HG03045 (cell line): ENCODE results near the gene CC2D2B.
A peak's percentile ranks its signal among the peaks of the same experiment; 100 is the strongest.
"Not testable (repeated sequence)": the region's sequence is repeated elsewhere in the genome, so short reads cannot be mapped to it uniquely, and the experiment has no call there.

Experiments used
- ATAC-seq: cut with Tn5 transposase; IDR thresholded peaks from one replicate; pipeline ENCODE4 v1.9.1; 2021; ENCODE audit warnings: mild to moderate bottlenecking, moderate library complexity; ENCODE audit not compliant: unreplicated experiment

CC2D2B gene, protein sequence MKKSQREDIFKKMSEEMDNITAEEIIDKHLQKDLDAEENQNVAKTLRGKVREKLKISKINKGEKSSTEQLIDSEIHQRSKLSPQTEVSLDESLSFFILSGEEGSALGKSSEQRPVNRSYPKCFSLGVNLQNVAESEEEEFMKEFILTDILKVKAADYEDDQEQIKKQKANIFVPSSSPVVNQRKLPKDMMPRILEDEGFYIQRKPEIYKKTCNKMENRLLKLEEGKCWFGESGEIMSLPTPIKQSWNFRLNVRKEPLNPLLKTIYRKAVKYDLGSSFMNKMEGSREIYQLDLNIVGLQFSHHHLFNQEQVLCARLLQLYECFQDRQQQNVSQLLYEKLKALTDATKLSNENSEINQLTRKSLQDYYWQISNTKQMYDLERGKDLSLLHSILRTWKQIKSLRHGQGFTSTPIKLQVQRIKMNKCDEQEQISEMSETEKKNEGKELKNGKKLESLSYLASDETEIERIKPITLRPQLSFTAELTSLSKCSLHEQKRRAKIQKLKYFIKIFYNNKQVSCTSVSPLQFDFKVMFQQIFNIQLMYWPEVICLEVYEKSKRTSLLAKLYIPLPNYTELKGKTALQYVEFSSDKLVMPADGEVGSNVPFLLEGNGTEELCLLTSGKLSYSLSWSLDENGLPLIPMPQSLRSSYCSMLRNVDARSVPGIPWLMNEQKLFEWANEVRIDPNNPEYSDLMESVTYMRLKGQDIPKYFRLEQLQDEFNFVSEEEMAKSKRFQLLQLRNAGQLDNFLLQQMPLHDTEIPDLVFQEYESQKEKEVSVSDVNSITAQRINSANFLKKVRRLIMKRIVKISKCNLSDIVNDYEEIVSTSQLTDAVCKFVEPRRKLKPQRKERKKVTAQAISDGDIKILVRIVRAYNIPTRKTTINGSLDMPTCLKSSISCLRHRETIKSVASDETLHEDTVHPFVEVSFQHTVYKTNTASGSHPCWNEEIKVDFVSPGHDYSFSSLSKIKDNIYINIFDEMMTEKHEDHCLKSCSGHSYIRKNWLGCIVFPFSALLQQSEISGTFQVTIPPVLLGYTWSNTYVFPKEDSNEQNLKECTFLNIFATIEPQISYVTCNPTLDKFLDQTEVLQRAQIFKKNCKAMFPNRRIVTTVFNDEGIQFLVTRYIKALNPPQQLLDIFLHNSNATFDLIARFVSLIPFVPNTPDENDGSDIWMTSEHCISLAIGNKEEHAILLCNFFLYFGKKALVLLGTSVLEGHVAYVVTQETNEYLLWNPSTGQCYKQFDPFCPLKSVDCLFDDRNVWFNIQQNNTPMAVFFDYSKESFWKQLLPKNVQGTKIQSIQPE (N-terminal part only)

DNA sequence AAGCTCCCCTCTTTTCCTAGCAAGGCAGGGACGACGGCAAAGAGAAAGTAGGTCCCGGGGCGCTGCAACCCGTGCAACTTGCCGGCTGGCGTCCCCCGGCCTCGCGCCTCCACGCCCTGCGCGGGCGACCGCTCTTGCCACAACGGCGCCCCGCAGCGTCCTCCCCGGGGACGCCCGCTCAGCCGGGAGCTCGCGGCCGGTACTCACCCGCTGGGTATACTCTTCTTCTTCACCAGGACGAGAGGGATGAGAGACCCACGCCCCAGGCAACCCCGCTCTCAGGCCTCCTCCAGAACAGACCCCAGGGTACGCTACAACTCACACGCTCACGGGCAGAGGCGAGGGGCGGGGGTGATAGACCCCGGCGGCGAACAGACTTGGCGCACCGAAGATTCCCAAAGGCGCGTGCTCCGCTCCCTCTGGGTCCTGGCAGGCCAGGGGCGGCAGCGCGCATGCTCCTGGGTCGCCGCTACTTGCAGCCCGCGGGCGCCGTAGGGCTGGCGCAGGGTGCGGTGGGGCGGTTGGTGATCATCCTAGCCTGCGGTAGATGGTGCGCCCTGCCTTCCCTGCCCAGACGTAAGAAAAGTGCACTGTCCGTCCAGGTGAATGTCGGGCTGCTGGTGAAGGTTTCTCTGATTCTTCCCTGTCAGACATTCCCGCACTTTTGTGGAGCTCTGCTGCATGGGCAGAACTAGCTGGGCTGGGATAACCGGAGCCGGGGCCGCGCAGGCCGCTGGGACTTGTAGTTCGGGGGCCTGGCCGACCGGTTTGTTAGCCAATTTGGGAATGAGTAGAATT, at the start of gene CC2D2B:
Gene CC2D2B, plus strand, starts transcription at position 520 of the 798 bp plus-strand sequence. CDS start 3,349 bp downstream, outside the sequence.
- peak; percentile 94 for ATAC-seq

DNA sequence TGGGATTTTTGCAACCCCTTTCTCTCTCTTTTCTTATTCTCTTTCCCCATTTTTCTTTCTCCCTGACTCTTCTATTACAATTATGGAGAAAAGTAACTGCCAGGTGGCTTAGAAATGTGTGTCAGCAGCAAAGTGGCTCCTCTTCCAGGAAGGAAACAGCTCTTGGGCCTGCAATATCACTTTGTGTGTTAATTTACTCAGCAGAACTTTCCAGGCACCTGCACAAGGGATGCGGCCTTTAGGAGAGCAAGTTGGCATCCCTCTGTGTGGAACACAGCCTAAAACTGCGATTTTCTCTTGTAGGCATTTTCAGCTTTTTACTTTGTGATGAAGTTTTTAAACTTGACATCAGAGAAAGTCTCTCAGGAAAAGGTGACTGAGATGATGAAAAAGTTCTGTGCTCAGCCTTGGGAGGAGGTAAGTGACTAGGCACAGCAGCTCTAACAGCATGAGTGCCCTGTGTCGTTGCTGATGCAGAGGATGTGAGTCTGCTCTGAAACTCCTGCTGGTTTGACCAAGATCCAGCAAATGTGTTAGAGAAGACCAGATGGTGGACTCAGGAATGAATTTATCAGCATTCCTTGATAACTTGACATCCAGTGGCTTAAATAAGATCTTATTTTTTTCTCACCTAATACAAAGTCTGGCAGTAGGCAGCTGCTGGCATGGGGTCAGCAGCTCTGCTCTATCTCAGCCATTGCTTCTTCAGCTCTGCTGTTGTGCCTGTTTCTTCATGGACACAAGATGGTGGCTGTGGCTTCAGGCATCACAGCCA, 47.4 kb upstream of the CC2D2B start:
- no peak for ATAC-seq

DNA sequence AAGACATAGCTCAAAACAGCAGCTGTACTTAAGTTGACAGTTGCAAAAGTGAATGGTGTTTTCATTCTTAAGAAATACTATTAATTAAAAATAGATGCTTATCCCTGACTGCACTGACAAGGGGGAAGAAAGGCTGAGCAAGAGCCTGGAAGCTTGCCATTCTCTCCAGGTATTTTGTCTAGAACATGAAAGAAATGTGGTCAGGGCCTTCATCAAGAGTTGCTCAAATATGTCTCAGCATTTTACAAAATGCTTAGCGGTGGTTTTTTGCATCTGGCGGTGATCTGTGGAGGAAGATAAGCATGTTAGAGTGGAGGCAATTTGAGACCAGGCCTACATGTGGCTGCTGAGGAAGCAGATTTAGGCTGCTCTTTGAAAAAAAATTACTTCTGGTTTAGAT, 46.4 kb upstream of the CC2D2B start:
- ATAC-seq, result no peak

- ATAC-seq, result peak; percentile 90
Measured at GRCh38 chr10:95864906-95865813, 42.6 kb upstream of the CC2D2B start.

- no peak for ATAC-seq
Measured at GRCh38 chr10:95865814-95866466, 41.8 kb upstream of the CC2D2B start.

- ATAC-seq, result no peak
Measured at GRCh38 chr10:95866467-95866842, 41.3 kb upstream of the CC2D2B start.

DNA sequence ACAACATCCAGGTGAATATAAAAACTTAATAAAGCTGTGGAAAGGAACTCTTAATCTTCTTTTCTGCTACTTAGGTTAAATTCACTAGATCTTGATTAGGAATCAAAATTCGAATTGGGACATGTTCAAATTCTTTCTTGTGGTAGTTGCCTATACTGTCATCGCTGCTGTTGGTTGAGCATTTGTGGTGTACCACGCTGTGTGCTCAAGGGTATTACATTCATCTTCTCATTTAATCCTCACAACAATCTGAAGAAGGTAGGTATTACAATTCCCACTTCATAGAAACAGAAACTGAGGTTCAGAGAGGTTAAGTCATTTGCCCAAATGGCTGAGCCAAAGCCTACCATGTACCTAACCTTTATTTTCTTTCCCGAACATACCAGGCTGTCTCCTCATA, 39.9 kb upstream of the CC2D2B start:
- ATAC-seq, result no peak

DNA sequence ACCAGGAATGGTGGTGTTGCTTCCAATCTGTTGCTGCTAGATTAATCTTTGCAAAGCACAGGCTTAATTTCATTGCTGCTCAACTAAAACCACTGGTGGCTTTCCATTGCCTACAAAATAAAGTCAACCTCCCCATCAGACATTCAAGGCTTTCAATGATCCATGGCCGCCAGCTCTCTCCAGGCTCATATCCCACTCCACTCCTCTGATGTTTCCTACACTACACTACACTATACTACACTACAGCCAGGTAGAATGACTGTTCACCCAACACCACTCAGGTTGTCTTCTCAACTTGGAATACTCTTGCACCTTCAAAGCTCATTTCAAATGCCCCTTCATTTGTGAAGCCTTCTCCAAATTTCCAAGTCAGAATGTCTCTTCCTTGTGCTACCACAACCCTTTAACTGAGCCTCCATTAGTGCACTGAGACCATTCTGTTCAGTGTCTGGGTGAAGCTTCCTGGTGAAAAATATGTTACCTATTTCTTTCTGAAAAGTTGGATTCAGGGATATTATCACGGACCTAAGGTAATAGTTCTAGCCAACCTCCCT, 35.5 kb upstream of the CC2D2B start:
- no peak for ATAC-seq

DNA sequence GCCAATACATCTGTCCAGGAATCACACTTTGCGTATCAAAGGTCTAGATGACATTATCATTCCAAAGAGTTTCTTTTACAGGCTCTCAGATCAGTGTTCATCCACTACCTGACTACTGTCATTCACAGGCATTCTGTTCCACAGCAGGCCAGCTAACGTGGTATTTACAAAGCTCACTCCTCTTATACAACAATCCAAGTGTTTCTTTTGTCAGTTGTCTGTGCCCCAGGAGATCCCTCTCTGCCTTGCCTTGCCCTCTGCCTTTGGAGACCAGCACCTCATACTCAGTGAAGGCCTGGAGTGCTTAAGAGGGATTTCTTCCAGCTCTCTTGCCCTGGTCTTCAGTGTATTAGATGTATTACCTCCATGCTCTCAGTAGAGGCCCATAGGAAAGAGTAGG, 34.6 kb upstream of the CC2D2B start:
- ATAC-seq, result no peak

DNA sequence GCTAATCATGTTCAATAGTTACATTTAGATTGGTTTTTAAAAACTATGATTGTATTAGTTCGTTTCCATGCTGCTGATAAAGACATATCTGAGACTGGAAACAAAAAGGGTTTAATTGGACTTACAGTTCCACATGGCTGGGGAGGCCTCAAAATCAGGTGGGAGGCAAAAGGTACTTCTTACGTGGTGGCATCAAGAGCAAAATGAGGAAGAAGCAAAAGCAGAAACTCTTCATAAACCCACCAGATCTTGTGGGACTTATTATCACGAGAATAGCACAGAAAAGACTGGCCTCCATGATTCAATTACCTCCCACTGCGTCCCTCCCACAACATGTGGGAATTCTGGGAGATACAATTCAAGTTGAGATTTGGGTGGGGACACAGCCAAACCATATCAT, 34.1 kb upstream of the CC2D2B start:
- no peak for ATAC-seq

GRCh38 chr10:95874783-95875182, 33.0 kb upstream of the CC2D2B start:
- not testable (repeated sequence) for ATAC-seq

GRCh38 chr10:95876756-95877155, 31.0 kb upstream of the CC2D2B start:
- no peak for ATAC-seq

DNA sequence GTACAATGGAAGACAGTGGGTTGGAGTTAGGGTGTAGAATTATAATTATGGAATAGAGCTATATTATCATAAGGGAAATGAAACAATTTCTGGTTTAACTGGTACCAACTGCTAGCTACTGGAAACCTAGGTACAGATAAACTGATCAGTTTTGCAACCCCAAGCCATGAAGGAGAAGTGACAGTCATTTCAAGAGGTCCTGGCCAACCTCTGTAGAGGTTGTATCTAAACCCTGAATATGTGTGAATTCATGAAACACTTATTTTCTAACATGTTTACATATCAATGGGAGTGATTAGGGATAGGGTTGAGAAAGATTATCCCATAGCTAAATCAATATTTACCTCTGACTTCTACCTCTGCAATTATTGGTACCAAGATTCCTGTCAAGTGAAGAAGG, 29.9 kb upstream of the CC2D2B start:
- ATAC-seq, result no peak

GRCh38 chr10:95880704-95881103, 27.1 kb upstream of the CC2D2B start:
- no peak for ATAC-seq

- ATAC-seq, result no peak
Measured at GRCh38 chr10:95881316-95881715, 26.5 kb upstream of the CC2D2B start.

- ATAC-seq, result no peak
Measured at GRCh38 chr10:95889830-95890229, 17.9 kb upstream of the CC2D2B start.

- no peak for ATAC-seq
Measured at GRCh38 chr10:95896071-95896850, 11.5 kb upstream of the CC2D2B start.
